PC-3 (cell line): ENCODE data around the gene TMEM178A. TPM values are rescaled to one million over a fixed set of nuclear protein-coding genes. Genes with fewer than 3 reads are reported as not detected.

Source experiments
- ATAC-seq: fragments of 200-7000 bp; cut with Tn5 transposase; 2 replicates; pipeline ENCODE4 v1.9.1; 2020; ENCODE audit warnings: mild to moderate bottlenecking, moderate library complexity
- BruUV-seq: library from RNA; stranded (reverse); fragments of 400-500 nt; replicated peaks from 2 replicates; lab custom pipeline; 2021; lab: Mats Ljungman, UMichigan
- CTCF ChIA-PET: fragments of 300-600 bp; sonication (Branson Sonifier 250); formaldehyde crosslinking; loops from one replicate; lab custom pipeline; 2022; ENCODE audit warnings: antibody characterized with exemption; lab: Charles Lee
- POLR2A ChIA-PET: fragments of 300-600 bp; sonication (Branson Sonifier 250); formaldehyde crosslinking; loops from one replicate; lab custom pipeline; 2022; ENCODE audit warnings: antibody characterized with exemption; ENCODE audit not compliant: unreplicated experiment; lab: Charles Lee
- DNase-seq: peaks from one replicate; pipeline ENCODE4 v3.0.0-alpha.2; 2015
- H2AFZ ChIP-seq: fragments of 300-600 bp; sonication (generic); 2 replicates; pipeline ENCODE4 v1.6.0; 2016; ENCODE audit warnings: antibody characterized with exemption, low read length
- H3F3A ChIP-seq: fragments of 300-600 bp; sonication (generic); one replicate; pipeline ENCODE4 v1.6.0; 2017; ENCODE audit warnings: antibody characterized with exemption, low read length, control low read depth, mild to moderate bottlenecking; ENCODE audit not compliant: unreplicated experiment
- H3K27ac ChIP-seq: fragments of 300-600 bp; sonication (generic); 2 replicates; pipeline ENCODE4 v1.5.1; 2016; ENCODE audit warnings: mild to moderate bottlenecking, low read length
- H3K27me3 ChIP-seq: fragments of 300-600 bp; sonication (generic); 2 replicates; pipeline ENCODE4 v1.6.1; 2016; ENCODE audit warnings: low read length, mixed read lengths
- H3K36me3 ChIP-seq: fragments of 300-600 bp; sonication (generic); 2 replicates; pipeline ENCODE4 v1.6.1; 2016; ENCODE audit warnings: low read depth, mixed run types, low read length, mixed read lengths
- H3K4me1 ChIP-seq: fragments of 300-600 bp; sonication (generic); 2 replicates; pipeline ENCODE4 v1.5.1; 2016; ENCODE audit warnings: low read length; ENCODE audit not compliant: insufficient read depth
- H3K4me2 ChIP-seq: fragments of 300-600 bp; sonication (generic); 2 replicates; pipeline ENCODE4 v1.6.0; 2016; ENCODE audit warnings: low read length
- H3K4me3 ChIP-seq: fragments of 300-600 bp; sonication (generic); 2 replicates; pipeline ENCODE4 v1.5.1; 2016; ENCODE audit warnings: mild to moderate bottlenecking, low read length, mixed read lengths
- H3K79me2 ChIP-seq: fragments of 300-600 bp; sonication (generic); 2 replicates; pipeline ENCODE4 v1.6.1; 2017; ENCODE audit warnings: low read length, mixed read lengths
- H3K9ac ChIP-seq: fragments of 300-600 bp; sonication (generic); 2 replicates; pipeline ENCODE4 v1.6.0; 2016; ENCODE audit warnings: mild to moderate bottlenecking, low read length
- H3K9me2 ChIP-seq: fragments of 300-600 bp; sonication (generic); replicated peaks from 2 replicates; pipeline ENCODE4 v1.6.1; 2016; ENCODE audit warnings: mixed run types, low read length, mixed read lengths
- H3K9me3 ChIP-seq: fragments of 300-600 bp; sonication (generic); 2 replicates; pipeline ENCODE4 v1.6.1; 2016; ENCODE audit warnings: low read length, mixed read lengths
- H4K20me1 ChIP-seq: fragments of 300-600 bp; sonication (generic); 2 replicates; pipeline ENCODE4 v1.6.1; 2016; ENCODE audit warnings: low read length, mixed read lengths
- EZH2 ChIP-seq: fragments of 300-600 bp; sonication (generic); IDR thresholded peaks from one replicate; pipeline ENCODE4 v1.6.1; 2017; ENCODE audit warnings: antibody characterized with exemption, mild to moderate bottlenecking, low read length; ENCODE audit not compliant: unreplicated experiment
- EZH2phosphoT487 ChIP-seq: fragments of 300-600 bp; sonication (generic); IDR thresholded peaks from 2 replicates; pipeline ENCODE4 v1.6.1; 2018; ENCODE audit warnings: mild to moderate bottlenecking, antibody characterized with exemption, low read length, borderline replicate concordance
- intact Hi-C: fragments of 100-400 bp; cut with micrococcal nuclease; formaldehyde crosslinking; loops from 2 replicates; pipeline ENCODE4 v1.9.0; 2023
- total RNA-seq: library from RNA; depleted of rRNA; stranded (reverse); fragments of >200 nt; gene quantifications from 2 replicates; pipeline ENCODE4 v1.2.3, GENCODE V29; 2014
- TF ChIP-seq, protein P1 (sequence below): fragments of 300-600 bp; sonication (generic); conservative IDR thresholded peaks from 2 replicates; pipeline ENCODE4 v1.5.1; 2017; ENCODE audit warnings: antibody characterized with exemption, low read depth, mild to moderate bottlenecking, low read length

The TMEM178A gene
- total RNA-seq, 1 experiment from 2014 or later = 0.33 TPM

DNA sequence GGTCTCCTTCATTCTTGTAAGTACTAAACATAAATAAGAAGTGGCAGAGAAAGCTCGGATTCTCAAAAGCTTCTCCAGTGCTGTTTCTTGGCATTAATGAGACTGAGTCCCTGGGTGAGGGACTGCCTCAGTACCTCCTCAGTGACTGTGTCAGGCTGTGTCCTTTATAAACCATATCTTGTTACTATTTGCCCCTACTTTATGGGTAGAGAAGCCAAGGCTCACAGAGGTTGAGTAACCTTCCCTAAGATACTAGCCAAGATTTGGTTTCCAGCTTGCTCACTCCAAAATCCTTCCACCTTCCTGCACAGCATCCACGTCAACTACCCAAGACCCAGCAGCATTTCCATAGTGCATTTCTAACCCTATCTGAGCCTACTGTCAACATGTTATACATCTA is 57.8 kb downstream of the TMEM178A start:
- Histone ChIP-seq H3K79me2 (no peaks in the 10 kb centered on the region), H3K27ac (peak overlapping the region; percentile 96; the same call in 1 of the 2 replicates), H4K20me1 (no peaks in the 10 kb centered on the region), H2AFZ (no peak overlapping the region), H3K4me3 (no peak overlapping the region), H3K4me1 (peaks cover 26% of the 10 kb centered on the region), H3K36me3 (no peaks in the 10 kb centered on the region), H3K9me3 (no peaks in the 10 kb centered on the region), H3K4me2 (no peak overlapping the region), H3K9ac (peak overlapping the region; percentile 65; the same call in 1 of the 2 replicates), H3K27me3 (no peaks in the 10 kb centered on the region), H3F3A (no peaks in the 10 kb centered on the region), H3K9me2 (no peaks in the 10 kb centered on the region)
- ChIA-PET POLR2A (no interaction called here), CTCF (no interaction called here)
- ATAC-seq = no peak
- DNase-seq = no peak
- no peak for TF ChIP-seq EZH2
- intact Hi-C loops = loop anchor here (10.0 kb wide), 1 partner anchor 209 kb away; no protein-coding TSS in a partner anchor
- no TSS peak for BruUV-seq

DNA sequence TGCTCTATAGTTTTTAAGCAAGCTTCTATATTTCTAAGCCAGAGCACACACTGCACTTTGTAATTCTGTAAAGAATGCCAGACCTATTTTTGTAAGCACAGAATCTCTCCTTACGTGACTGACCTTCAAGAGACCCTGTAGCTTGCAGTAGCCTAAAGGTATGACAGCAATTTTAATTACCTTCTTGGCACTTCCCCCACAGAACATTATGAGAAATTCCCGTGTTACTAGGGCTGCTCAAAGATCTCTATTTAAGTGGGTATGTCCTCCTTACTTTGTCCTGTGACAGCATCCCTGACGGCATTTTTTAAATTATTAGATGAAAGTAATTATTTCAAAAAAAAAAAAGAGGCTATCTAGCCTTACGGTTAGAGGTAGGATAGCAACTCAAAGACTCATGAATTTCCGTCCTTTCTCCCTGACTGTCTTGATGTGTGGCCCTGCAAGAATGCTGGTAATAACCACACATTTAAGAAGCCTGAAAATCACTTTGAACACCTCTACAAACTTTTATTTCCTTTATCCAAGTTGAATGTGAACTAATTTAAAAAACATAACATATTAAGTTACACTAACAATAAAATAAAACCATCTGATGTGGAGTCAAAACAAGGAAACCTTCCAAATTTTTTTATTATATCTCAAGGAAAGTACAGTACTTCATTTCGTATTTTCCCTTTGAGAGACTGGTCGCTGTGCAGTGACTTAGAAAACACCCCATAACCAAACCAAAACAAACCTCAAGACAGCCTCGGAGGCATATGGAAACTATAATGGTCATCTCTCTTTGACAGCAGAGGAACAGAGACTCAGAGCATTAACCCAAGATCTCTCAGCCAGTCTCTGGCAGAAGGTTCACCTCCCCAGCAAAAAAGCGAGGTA is 58.5 kb downstream of the TMEM178A start:
- H4K20me1 ChIP-seq = no peaks in the 10 kb centered on the region
- no peaks in the 10 kb centered on the region for H3F3A ChIP-seq
- H3K9ac ChIP-seq = peak overlapping the region; percentile 65
- ChIA-PET POLR2A (no interaction called here), CTCF (no interaction called here)
- DNase-seq (no peak), ATAC-seq (peak; percentile 29; the same call in 1 of the 2 replicates)
- peak overlapping the region; percentile 31 for H3K4me3 ChIP-seq
- no peaks in the 10 kb centered on the region for H3K9me2 ChIP-seq
- peak overlapping the region; percentile 96 for H3K27ac ChIP-seq
- peak overlapping the region; percentile 53 for H2AFZ ChIP-seq
- intact Hi-C loops = loop anchor here (10.0 kb wide), 1 partner anchor 209 kb away; no protein-coding TSS in a partner anchor
- TF ChIP-seq EZH2 = no peak
- no peaks in the 10 kb centered on the region for H3K9me3 ChIP-seq
- H3K36me3 ChIP-seq = no peaks in the 10 kb centered on the region
- peak overlapping the region; percentile 65 for H3K4me2 ChIP-seq
- no peaks in the 10 kb centered on the region for H3K79me2 ChIP-seq
- peaks cover 26% of the 10 kb centered on the region for H3K4me1 ChIP-seq
- TSS peak; percentile 44 for BruUV-seq
- H3K27me3 ChIP-seq = no peaks in the 10 kb centered on the region

DNA sequence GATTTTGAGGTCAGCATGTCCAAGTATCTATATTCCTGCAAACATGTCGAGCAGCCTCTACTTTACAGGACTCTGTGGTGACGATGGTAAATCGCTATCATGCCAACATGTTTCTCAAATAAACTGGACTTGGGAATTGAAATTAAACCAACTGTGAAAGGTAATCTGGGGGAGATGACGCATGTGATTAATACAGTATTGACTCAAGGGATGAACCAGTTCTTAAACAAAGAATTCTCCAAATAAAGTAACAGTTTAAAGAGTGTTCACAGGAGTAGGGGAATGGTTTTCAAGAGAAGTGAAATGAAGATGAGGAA is 59.1 kb downstream of the TMEM178A start:
- peaks cover 26% of the 10 kb centered on the region for H3K4me1 ChIP-seq
- H3F3A ChIP-seq = no peaks in the 10 kb centered on the region
- peak overlapping the region; percentile 65 for H3K4me2 ChIP-seq
- BruUV-seq = no TSS peak
- H3K27me3 ChIP-seq = no peaks in the 10 kb centered on the region
- intact Hi-C loops = loop anchor here (10.0 kb wide), 1 partner anchor 210 kb away; no protein-coding TSS in a partner anchor
- DNase-seq = peak; percentile 91
- H3K79me2 ChIP-seq = no peaks in the 10 kb centered on the region
- no peaks in the 10 kb centered on the region for H4K20me1 ChIP-seq
- H3K9me3 ChIP-seq = no peaks in the 10 kb centered on the region
- ATAC-seq = peak; percentile 90
- POLR2A ChIA-PET = no interaction called here
- CTCF ChIA-PET = no interaction called here
- no peaks in the 10 kb centered on the region for H3K36me3 ChIP-seq
- no peak for TF ChIP-seq EZH2phosphoT487
- no peak for TF ChIP-seq EZH2
- TF ChIP-seq, protein P1, sequence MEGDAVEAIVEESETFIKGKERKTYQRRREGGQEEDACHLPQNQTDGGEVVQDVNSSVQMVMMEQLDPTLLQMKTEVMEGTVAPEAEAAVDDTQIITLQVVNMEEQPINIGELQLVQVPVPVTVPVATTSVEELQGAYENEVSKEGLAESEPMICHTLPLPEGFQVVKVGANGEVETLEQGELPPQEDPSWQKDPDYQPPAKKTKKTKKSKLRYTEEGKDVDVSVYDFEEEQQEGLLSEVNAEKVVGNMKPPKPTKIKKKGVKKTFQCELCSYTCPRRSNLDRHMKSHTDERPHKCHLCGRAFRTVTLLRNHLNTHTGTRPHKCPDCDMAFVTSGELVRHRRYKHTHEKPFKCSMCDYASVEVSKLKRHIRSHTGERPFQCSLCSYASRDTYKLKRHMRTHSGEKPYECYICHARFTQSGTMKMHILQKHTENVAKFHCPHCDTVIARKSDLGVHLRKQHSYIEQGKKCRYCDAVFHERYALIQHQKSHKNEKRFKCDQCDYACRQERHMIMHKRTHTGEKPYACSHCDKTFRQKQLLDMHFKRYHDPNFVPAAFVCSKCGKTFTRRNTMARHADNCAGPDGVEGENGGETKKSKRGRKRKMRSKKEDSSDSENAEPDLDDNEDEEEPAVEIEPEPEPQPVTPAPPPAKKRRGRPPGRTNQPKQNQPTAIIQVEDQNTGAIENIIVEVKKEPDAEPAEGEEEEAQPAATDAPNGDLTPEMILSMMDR = no peak
- peak overlapping the region; percentile 40 for H3K4me3 ChIP-seq
- H3K9me2 ChIP-seq = no peaks in the 10 kb centered on the region
- H2AFZ ChIP-seq = peak overlapping the region; percentile 53
- peak overlapping the region; percentile 77 for H3K9ac ChIP-seq
- peak overlapping the region; percentile 96 for H3K27ac ChIP-seq
